K562 (cell line): ENCODE measurements around the gene SF3B3. TPM values are rescaled to one million over a fixed set of nuclear protein-coding genes. Genes with fewer than 3 reads are reported as not detected.

Experiments used
- ATAC-seq: fragments of 200-7000 bp; cut with Tn5 transposase; 3 replicates; pipeline ENCODE4 v1.9.1; 2020; ENCODE audit warnings: moderate library complexity
- BruUV-seq: library from RNA; stranded (reverse); fragments of 400-500 nt; replicated peaks from 2 replicates; lab custom pipeline; 2021; lab: Mats Ljungman, UMichigan
- CTCF ChIA-PET: fragments of 300-600 bp; formaldehyde crosslinking; extraction: SDS; loops from one replicate; lab custom pipeline; 2021; ENCODE audit warnings: low intra/inter-chr PET ratio; lab: Yijun Ruan, JAX
- POLR2A ChIA-PET: fragments of 300-600, 350-650 bp; sonication (Branson Sonifier 250); formaldehyde crosslinking; extraction: SDS; loops from one replicate; lab custom pipeline; 2021; ENCODE audit warnings: antibody characterized with exemption, inconsistent platforms; lab: Yijun Ruan, JAX
- DNase-seq, 4 experiments: peaks; one replicate each; pipeline versions ENCODE4 v3.0.0 to v3.0.0-alpha.2; 2011 to 2018; ENCODE audit warnings: low spot score in 3 of 4, mixed read lengths in 3 of 4; ENCODE audit errors: extremely low read depth in 1 of 4
- FAIRE-seq: peaks from 2 replicates; lab custom pipeline; 2011; peaks lifted over from hg19 to GRCh38; lab: Jason Lieb, UNC
- H2AFZ ChIP-seq: 2 replicates; pipeline ENCODE4 v1.6.0; 2011; ENCODE audit warnings: low read depth, low read length, control low read depth, inconsistent platforms
- H3K27ac ChIP-seq: fragments of 200-600 bp; 3 replicates; pipeline ENCODE4 v1.8.0; 2011; ENCODE audit warnings: low read depth, mild to moderate bottlenecking, control low read depth, inconsistent platforms, low read length, moderate library complexity, mixed read lengths; ENCODE audit errors: extremely low read depth
- H3K27me3 ChIP-seq, 2 experiments: fragments of 300-600 bp in 1 of 2; 2 replicates in 1 of 2; 3 replicates in 1 of 2; pipeline versions ENCODE4 v1.6.0 to v1.8.0; 2011; ENCODE audit warnings: inconsistent platforms in 2 of 2, low read length in 2 of 2, mild to moderate bottlenecking in 1 of 2, mixed read lengths in 1 of 2, moderate library complexity in 1 of 2; ENCODE audit not compliant: control insufficient read depth in 2 of 2, insufficient read depth in 2 of 2
- H3K36me3 ChIP-seq: fragments of 300-600 bp; 3 replicates; pipeline ENCODE4 v1.8.0; 2011; ENCODE audit warnings: mild to moderate bottlenecking, low read length, inconsistent platforms; ENCODE audit not compliant: control insufficient read depth, insufficient read depth
- H3K4me1 ChIP-seq, 2 experiments: fragments of 200-600 bp in 1 of 2; replicated peaks in 1 of 2; 2 replicates in 1 of 2; 3 replicates in 1 of 2; pipeline versions ENCODE4 v1.5.1 to v1.8.0; 2011; ENCODE audit warnings: inconsistent platforms in 2 of 2, low read length in 2 of 2, mild to moderate bottlenecking in 1 of 2, mixed read lengths in 1 of 2, moderate library complexity in 1 of 2; ENCODE audit not compliant: control insufficient read depth in 2 of 2, insufficient read depth in 2 of 2
- H3K4me2 ChIP-seq: 2 replicates; pipeline ENCODE4 v1.6.1; 2011; ENCODE audit warnings: low read length, control low read depth, inconsistent platforms, mixed read lengths; ENCODE audit not compliant: insufficient read depth
- H3K4me3 ChIP-seq: fragments of 200-600 bp; sonication (generic), shearing (Covaris generic); 2 replicates; pipeline ENCODE4 v1.5.1; 2016; ENCODE audit warnings: control low read depth, inconsistent platforms
- H3K79me2 ChIP-seq: fragments of 200-600 bp; 3 replicates; pipeline ENCODE4 v1.8.0; 2011; ENCODE audit warnings: low read length, inconsistent platforms; ENCODE audit not compliant: control insufficient read depth, insufficient read depth
- H3K9ac ChIP-seq, 2 experiments: 2 replicates each; pipeline versions ENCODE4 v1.6.0 to v1.6.1; 2011; ENCODE audit warnings: low read depth in 2 of 2, low read length in 2 of 2, control low read depth in 1 of 2, inconsistent platforms in 1 of 2, mild to moderate bottlenecking in 1 of 2, mixed read lengths in 1 of 2; ENCODE audit not compliant: insufficient read depth in 1 of 2
- H3K9me1 ChIP-seq: one replicate; pipeline ENCODE4 v1.6.0; 2011; ENCODE audit warnings: inconsistent platforms, mild to moderate bottlenecking, low read length, moderate library complexity; ENCODE audit not compliant: control insufficient read depth, insufficient read depth
- H3K9me3 ChIP-seq: replicated peaks from 2 replicates; pipeline ENCODE4 v1.5.1; 2011; ENCODE audit warnings: low read depth, low read length, inconsistent platforms; ENCODE audit not compliant: control insufficient read depth, insufficient read depth
- H4K20me1 ChIP-seq: replicated peaks from 2 replicates; pipeline ENCODE4 v1.6.1; 2011; ENCODE audit warnings: low read length, inconsistent platforms, mixed read lengths; ENCODE audit not compliant: control insufficient read depth, insufficient read depth
- CGGBP1 ChIP-seq: fragments of 250-450 bp; sonication (Bioruptor Pico); IDR thresholded peaks from 2 replicates; pipeline ENCODE4 v1.9.0; 2021; ENCODE audit warnings: mild to moderate bottlenecking
- FOXJ2 ChIP-seq: fragments of 200-800 bp; sonication (Bioruptor generic); IDR thresholded peaks from 2 replicates; pipeline ENCODE4 v1.6.1; 2016; ENCODE audit warnings: missing genetic modification characterization, missing compliant biosample characterization
- JUN ChIP-seq, 2 experiments: sonication (generic) in 1 of 2; formaldehyde crosslinking in 1 of 2; IDR thresholded peaks; 2 replicates each; pipeline versions ENCODE4 v1.6.1 to v1.8.0; 2012 to 2022; ENCODE audit warnings: borderline replicate concordance in 2 of 2, mild to moderate bottlenecking in 2 of 2, improper control_type of control experiment in 1 of 2, low read depth in 1 of 2, low read length in 1 of 2, missing genetic modification reagents in 1 of 2
- KAT7 ChIP-seq: sonication (generic); formaldehyde crosslinking; IDR thresholded peaks from 2 replicates; pipeline ENCODE4 v1.8.0; 2022; ENCODE audit warnings: missing genetic modification reagents, mild to moderate bottlenecking, borderline replicate concordance
- NFIC ChIP-seq: fragments of 450-650 bp; IDR thresholded peaks from 2 replicates; pipeline ENCODE4 v1.6.1; 2017; ENCODE audit warnings: mild to moderate bottlenecking, inconsistent platforms
- NR0B1 ChIP-seq: fragments of 450-650 bp; IDR thresholded peaks from one replicate; pipeline ENCODE4 v1.6.1; 2018; ENCODE audit warnings: mild to moderate bottlenecking, moderate library complexity; ENCODE audit not compliant: partially characterized antibody
- NR1H2 ChIP-seq: sonication (generic); formaldehyde crosslinking; IDR thresholded peaks from 2 replicates; pipeline ENCODE4 v1.4.0; 2020; ENCODE audit warnings: mild to moderate bottlenecking, missing genetic modification reagents
- SNRNP70 ChIP-seq: fragments of 200-400 bp; formaldehyde crosslinking; optimal IDR thresholded peaks from 2 replicates; pipeline ENCODE3; 2017; ENCODE audit warnings: low read depth, low read length
- SREBF1 ChIP-seq: fragments of 150-350 bp; IDR thresholded peaks from 2 replicates; pipeline ENCODE4 v1.6.1; 2014; ENCODE audit warnings: antibody characterized with exemption, low read depth, low read length, borderline replicate concordance
- ZNF347 ChIP-seq: fragments of 450-650 bp; formaldehyde crosslinking; IDR thresholded peaks from 2 replicates; pipeline ENCODE4 v1.4.0; 2020; ENCODE audit warnings: low read depth, mild to moderate bottlenecking, moderate library complexity
- WGBS: fragments of 100-300 bp; shearing (Covaris generic); methylation state at CpG from one replicate; pipeline ENCODE4 v1.1.6; 2016; ENCODE audit warnings: low coverage, mixed read lengths; ENCODE audit not compliant: insufficient coverage; ENCODE audit errors: missing lambda C conversion rate; 5-methylcytosine and 5-hydroxymethylcytosine counted together
- in situ Hi-C: fragments of 300-500 bp; cut with MboI; formaldehyde crosslinking; loops from 4 replicates; pipeline ENCODE4 v1.15.0; 2018; ENCODE audit warnings: inconsistent platforms, mixed read lengths
- intact Hi-C: fragments of 100-400 bp; cut with micrococcal nuclease; formaldehyde crosslinking; loops from 2 replicates; pipeline ENCODE4 v1.14.2; 2022
- polyA plus RNA-seq, 8 experiments: library from polyadenylated mRNA; depleted of rRNA in 4 of 8; stranded (reverse) in 5 of 8; unstranded in 3 of 8; fragments of >200 nt; fragmentation: Nextera tagmentation in 2 of 8; fragmentation: Illumina TruSeq in 1 of 8; extraction: Ambion mirVana in 2 of 8; extraction: Trizol in 1 of 8; gene quantifications; 2 replicates each; pipeline versions ENCODE4 v1.2.1 to v1.2.3, GENCODE V29; 2011 to 2014; ENCODE audit warnings: inconsistent platforms in 1 of 8, missing spikeins in 1 of 8
- total RNA-seq, 7 experiments: library from RNA; depleted of rRNA in 6 of 7; stranded (reverse); fragments of >200 nt in 6 of 7; fragmentation: Illumina TruSeq in 2 of 7; extraction: Trizol in 2 of 7; gene quantifications; 2 replicates each; pipeline versions ENCODE4 v1.2.1 to v1.2.3, GENCODE V29; 2011 to 2021; ENCODE audit warnings: low replicate concordance in 1 of 7
- TF ChIP-seq, protein P1 (sequence below): fragments of 250-450 bp; sonication (Bioruptor Pico); IDR thresholded peaks from 2 replicates; pipeline ENCODE4 v1.9.0; 2021; ENCODE audit warnings: mild to moderate bottlenecking, inconsistent platforms

The SF3B3 gene
- total and polyA plus RNA-seq, 9 of the 15 experiments (the other 6 are each of a cell fraction or from before 2014, with no cell fraction given) = 98.9 to 546 (median 221) TPM

- FAIRE-seq (no peak), DNase-seq (no peak), ATAC-seq (no peak)
- 68% methylated on average over 6 of the region's 6 CpGs for WGBS
- ChIA-PET CTCF (no interaction called here), POLR2A (interaction anchor here (0.7 to 1.4 kb wide), 3 partner anchors 9 to 98 kb away, joined by 3 to 4 read pairs (median 3); no protein-coding TSS in a partner anchor)
- Histone ChIP-seq H3K4me1 (no peaks in the 10 kb centered on the region; a peak in 1 of 5 replicates), H3K36me3 (peaks cover 30% of the 10 kb centered on the region; the same call in 2 of the 3 replicates), H3K27ac (no peak overlapping the region), H3K9ac (peak overlapping the region in 1 of 2 experiments; percentile 79; a peak in 1 of 4 replicates), H3K4me2 (no peak overlapping the region), H3K79me2 (no peaks in the 10 kb centered on the region), H4K20me1 (no peaks in the 10 kb centered on the region), H3K9me3 (no peaks in the 10 kb centered on the region), H3K9me1 (no peaks in the 10 kb centered on the region), H2AFZ (no peak overlapping the region), H3K27me3 (no peaks in the 10 kb centered on the region), H3K4me3 (no peak overlapping the region)
- intact Hi-C loops = no loop called here
- in situ Hi-C loops = no loop called here
- no TSS peak for BruUV-seq
- TF ChIP-seq NR0B1 (no peak), SNRNP70 (no peak), NFIC (no peak), ZNF347 (CRISPR knock-in tag) (no peak), CGGBP1 (no peak), JUN (IDR thresholded peaks at IDR 0.05; ENCODE audit: borderline replicate concordance, low read depth, low read length) (no peak), JUN (CRISPR knock-in tag; IDR thresholded peaks at IDR 0.05; ENCODE audit: borderline replicate concordance) (no peak), KAT7 (no peak), SREBF1 (no peak), FOXJ2 (tag) (no peak), NR1H2 (CRISPR knock-in tag) (no peak)
- TF ChIP-seq, protein P1, sequence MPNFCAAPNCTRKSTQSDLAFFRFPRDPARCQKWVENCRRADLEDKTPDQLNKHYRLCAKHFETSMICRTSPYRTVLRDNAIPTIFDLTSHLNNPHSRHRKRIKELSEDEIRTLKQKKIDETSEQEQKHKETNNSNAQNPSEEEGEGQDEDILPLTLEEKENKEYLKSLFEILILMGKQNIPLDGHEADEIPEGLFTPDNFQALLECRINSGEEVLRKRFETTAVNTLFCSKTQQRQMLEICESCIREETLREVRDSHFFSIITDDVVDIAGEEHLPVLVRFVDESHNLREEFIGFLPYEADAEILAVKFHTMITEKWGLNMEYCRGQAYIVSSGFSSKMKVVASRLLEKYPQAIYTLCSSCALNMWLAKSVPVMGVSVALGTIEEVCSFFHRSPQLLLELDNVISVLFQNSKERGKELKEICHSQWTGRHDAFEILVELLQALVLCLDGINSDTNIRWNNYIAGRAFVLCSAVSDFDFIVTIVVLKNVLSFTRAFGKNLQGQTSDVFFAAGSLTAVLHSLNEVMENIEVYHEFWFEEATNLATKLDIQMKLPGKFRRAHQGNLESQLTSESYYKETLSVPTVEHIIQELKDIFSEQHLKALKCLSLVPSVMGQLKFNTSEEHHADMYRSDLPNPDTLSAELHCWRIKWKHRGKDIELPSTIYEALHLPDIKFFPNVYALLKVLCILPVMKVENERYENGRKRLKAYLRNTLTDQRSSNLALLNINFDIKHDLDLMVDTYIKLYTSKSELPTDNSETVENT = no peak
These were observed 33.4 kb upstream of the SF3B3 start for GRCh38 chr16:70490261-70490660.
